ENCODE results near the gene DOK6. TPM values are rescaled to one million over a fixed set of nuclear protein-coding genes. Genes with fewer than 3 reads are reported as not detected.

DOK6 gene
- total and polyA plus RNA-seq, 2 of the 13 experiments (the other 11 are each of a cell fraction or from before 2014, with no cell fraction given): 17.0 to 17.2 TPM

- TF ChIP-seq ZNF318 (CRISPR knock-in tag; IDR thresholded peaks at IDR 0.05): no peak
- TF ChIP-seq PAXIP1 (CRISPR knock-in tag; conservative IDR thresholded peaks at IDR 0.05): peak; percentile 96
- peak; percentile 97 for TF ChIP-seq GATA4 (IDR thresholded peaks at IDR 0.05; ENCODE audit: borderline replicate concordance, low read depth)
- no peak for TF ChIP-seq ZNF577 (CRISPR knock-in tag; IDR thresholded peaks at IDR 0.05; ENCODE audit: borderline replicate concordance, low read depth)
- no peak for TF ChIP-seq MAZ (IDR thresholded peaks at IDR 0.05; ENCODE audit: borderline replicate concordance, low read depth, low read length)
- no peak for TF ChIP-seq MAZ (CRISPR knock-in tag; IDR thresholded peaks at IDR 0.05; ENCODE audit: low read depth)
- no peak for TF ChIP-seq TRAFD1 (CRISPR knock-in tag; IDR thresholded peaks at IDR 0.05; ENCODE audit: borderline replicate concordance)
- no peak for TF ChIP-seq EEA1 (CRISPR knock-in tag; IDR thresholded peaks at IDR 0.05; ENCODE audit: borderline replicate concordance)
- no peak for TF ChIP-seq CHD2 (IDR thresholded peaks at IDR 0.05; ENCODE audit: low read depth, low read length)
- TF ChIP-seq HIVEP1 (CRISPR knock-in tag; IDR thresholded peaks at IDR 0.05): no peak
- no peak for TF ChIP-seq CC2D1A (CRISPR knock-in tag; IDR thresholded peaks at IDR 0.05)
- no peak for TF ChIP-seq ATRX (CRISPR knock-in tag; IDR thresholded peaks at IDR 0.05; ENCODE audit: borderline replicate concordance)
- peak; percentile 89 for TF ChIP-seq ASH2L (IDR thresholded peaks at IDR 0.05; ENCODE audit: insufficient read length, low read depth, low read length)
Observed at GRCh38 chr18:69752737-69753380, 352.2 kb downstream of the DOK6 start (continued).
